Smooth muscle cell of the pulmonary artery (primary cell): Measurements from ENCODE around the gene SMIM7. TPM values are rescaled to one million over a fixed set of nuclear protein-coding genes. Genes with fewer than 3 reads are reported as not detected.

Experiments
- total RNA-seq: library from RNA; depleted of rRNA; stranded (reverse); fragments of >200 nt; gene quantifications from 2 replicates; pipeline ENCODE4 v1.2.3, GENCODE V29; 2014

SMIM7 gene
- total RNA-seq, result 50.0 and 62.9 TPM in 2 replicates

DNA sequence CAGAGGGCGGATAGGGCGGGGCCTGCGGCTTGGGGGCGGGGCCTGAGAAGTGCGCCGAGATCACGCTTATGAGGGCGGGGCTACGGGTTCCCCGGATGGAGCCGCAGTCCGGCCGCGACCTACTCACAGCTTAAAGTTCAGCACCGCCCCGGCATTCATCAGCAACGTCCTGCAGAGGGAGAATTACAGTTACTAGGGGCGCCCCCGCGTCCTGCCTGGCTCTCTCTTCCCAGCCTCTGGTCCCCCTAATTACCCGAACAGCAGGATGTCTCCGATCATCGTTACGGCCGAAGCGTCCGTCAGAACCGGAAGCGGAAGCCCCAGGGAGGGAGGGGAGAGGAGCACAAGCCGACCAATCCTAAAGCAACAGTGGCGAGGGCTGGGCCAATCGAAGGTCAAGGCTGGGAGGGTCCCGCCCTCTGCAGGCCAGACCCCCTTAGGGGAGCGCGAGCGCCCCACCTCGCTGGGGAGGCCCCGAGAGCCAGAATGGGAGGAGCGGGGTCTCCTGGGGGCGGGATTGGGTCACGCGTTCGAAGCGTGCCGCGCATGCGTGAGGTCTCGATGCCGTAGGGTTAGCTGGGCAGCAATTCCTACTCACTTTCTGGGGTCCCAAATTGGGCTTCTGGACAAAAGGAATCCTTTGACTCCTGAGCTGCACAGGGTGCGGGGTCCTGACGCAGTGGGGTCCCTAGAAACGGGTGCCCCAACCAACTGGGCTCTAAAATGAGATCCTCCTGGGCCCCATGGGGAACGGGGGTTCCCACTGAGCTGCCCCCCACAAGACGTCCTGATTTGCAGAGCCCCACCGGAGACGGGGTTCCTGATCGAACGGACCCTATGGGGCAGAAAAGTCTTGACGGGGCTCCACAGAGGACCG lies at the start of gene SMIM7:
SMIM7 (minus strand) TSS at position 313 of the 877 bp plus-strand sequence; CDS start at position 279, 34 bp downstream.

GRCh38 chr19:16660763-16661479 lies 977 bp upstream of the SMIM7 start, which contains the start of gene TMEM38A:
Gene TMEM38A, plus strand, starts transcription at chr19:16661139. Its CDS starts 79 bp downstream, at chr19:16661218.

DNA sequence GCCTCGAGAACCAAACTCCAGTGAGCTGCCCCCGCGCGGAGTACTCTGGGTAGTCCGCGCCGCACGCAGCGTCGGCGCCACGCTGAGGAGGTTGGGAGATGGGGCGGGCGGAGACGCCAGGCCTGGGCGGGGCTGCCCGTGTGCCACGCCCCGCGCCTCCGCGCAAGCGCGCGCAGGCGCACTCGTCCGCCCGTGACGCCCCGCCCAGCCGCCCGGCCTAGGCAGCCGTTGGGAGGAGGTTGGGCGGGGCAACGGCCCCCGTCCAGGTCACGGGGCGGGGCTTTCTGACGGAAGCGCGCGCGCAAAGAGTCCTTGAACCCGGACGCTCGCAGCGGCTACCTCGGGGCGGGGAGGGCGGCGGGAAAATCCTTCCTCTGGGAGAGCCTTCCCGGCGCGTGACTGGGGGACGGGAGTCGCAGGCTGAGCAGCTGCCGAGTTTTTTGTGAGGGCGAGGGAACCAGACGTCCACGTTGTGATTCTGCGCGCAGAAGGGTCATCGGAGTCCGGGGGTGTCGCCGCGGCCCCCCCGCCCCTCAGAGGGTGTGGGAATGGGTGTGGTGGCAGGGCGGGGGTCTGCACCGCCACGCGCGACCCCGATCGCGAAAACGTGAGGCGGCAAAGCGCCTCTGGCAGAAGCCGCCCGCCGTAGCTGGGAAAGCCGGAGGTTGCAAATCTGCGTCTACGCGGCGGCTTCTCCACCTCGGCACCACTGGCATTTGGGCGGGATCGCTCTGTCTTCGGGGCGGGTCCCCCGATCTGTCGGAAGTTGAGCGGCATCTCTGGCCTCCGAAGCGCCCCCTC lies 31.6 kb downstream of the SMIM7 start, which contains the start of gene MED26:
MED26 (minus strand) TSS at position 22 of the 801 bp plus-strand sequence. CDS start 261 bp downstream, outside the sequence.

Other genes starting within 250 kb of the SMIM7 start
- 11.4 and 16.8 TPM in 2 replicates for gene EPS15L1, start 188.2 kb downstream of the SMIM7 start, total RNA-seq
- not detected in 2 replicates for gene CALR3, start 164.0 kb downstream of the SMIM7 start, total RNA-seq
- gene C19orf44, start 163.8 kb downstream of the SMIM7 start, total RNA-seq, result 3.5 and 4.5 TPM in 2 replicates
- 8.2 and 9.3 TPM in 2 replicates for gene CHERP, start 117.7 kb downstream of the SMIM7 start, total RNA-seq
- 57.2 and 65.5 TPM in 2 replicates for gene SLC35E1, start 87.7 kb downstream of the SMIM7 start, total RNA-seq
- gene MED26, start 31.9 kb downstream of the SMIM7 start, total RNA-seq, result 5.9 and 7.0 TPM in 2 replicates
- 5.1 and 8.3 TPM in 2 replicates for gene TMEM38A, start 995 bp upstream of the SMIM7 start, total RNA-seq
- gene NWD1, start 59.7 kb upstream of the SMIM7 start, total RNA-seq, result 0.17 and 0.26 TPM in 2 replicates
- gene SIN3B, start 169.3 kb upstream of the SMIM7 start, total RNA-seq, result 36.0 and 44.0 TPM in 2 replicates
- 0.07 and 0.26 TPM in 2 replicates for gene F2RL3, start 228.9 kb upstream of the SMIM7 start, total RNA-seq